Natural killer cell treated with Interleukin-12 subunit alpha and Interleukin-12 subunit beta and Interleukin-15 and Interleukin-18, amount 100 ng/mL, for 72 hours (primary cell): ENCODE data around the gene SLC6A3. TPM values are rescaled to one million over a fixed set of nuclear protein-coding genes. Genes with fewer than 3 reads are reported as not detected.
A peak's percentile ranks its signal among the peaks of the same experiment; 100 is the strongest.

Source experiments
- ATAC-seq, 2 donors: fragments of 150-1000 bp; cut with Tn5 transposase in 1 of 2; sonication (Bioruptor Pico), chemical (Tn5 transposase) in 1 of 2; 2 replicates each; pipeline ENCODE4 v1.10.0; 2021
- DNase-seq: peaks from one replicate; pipeline ENCODE4 v3.0.0; 2022; ENCODE audit warnings: low spot score
- H3K27ac Mint-ChIP-seq, 2 donors: 1 replicate in 1 of 2; 2 replicates in 1 of 2; pipeline ENCODE4 v1.8.0; 2022; ENCODE audit warnings: mixed read lengths in 2 of 2, mild to moderate bottlenecking in 1 of 2, moderate library complexity in 1 of 2
- H3K27me3 Mint-ChIP-seq, 2 donors: 1 replicate in 1 of 2; 2 replicates in 1 of 2; pipeline ENCODE4 v1.8.0; 2022; ENCODE audit warnings: mixed read lengths in 2 of 2
- H3K36me3 Mint-ChIP-seq: one replicate; pipeline ENCODE4 v1.8.0; 2022; ENCODE audit warnings: mixed read lengths
- H3K4me1 Mint-ChIP-seq, 2 donors: 1 replicate in 1 of 2; 2 replicates in 1 of 2; pipeline ENCODE4 v1.8.0; 2022; ENCODE audit warnings: low read depth in 2 of 2, mixed read lengths in 2 of 2, mild to moderate bottlenecking in 1 of 2
- H3K4me3 Mint-ChIP-seq: one replicate; pipeline ENCODE4 v1.8.0; 2022; ENCODE audit warnings: mixed read lengths
- H3K9me3 Mint-ChIP-seq: 2 replicates; pipeline ENCODE4 v1.8.0; 2022; ENCODE audit warnings: mixed read lengths
- total RNA-seq, 2 donors: library from RNA; stranded (reverse); gene quantifications; one replicate each; pipeline ENCODE4 v1.2.3, GENCODE V29; 2022

Gene SLC6A3
- total RNA-seq, 2 donors from 2014 or later: not detected

- Mint-ChIP-seq H3K36me3 (no peaks in the 10 kb centered on the region), H3K4me1 (no peaks in the 10 kb centered on the region), H3K4me3 (no peak overlapping the region), H3K27ac (no peak overlapping the region), H3K27me3 (peaks cover 7 to 19% of the 10 kb centered on the region in 2 donors), H3K9me3 (no peaks in the 10 kb centered on the region)
- no peak for DNase-seq
- ATAC-seq: peak in 1 of 2 donors; percentile 28
Measured at GRCh38 chr5:1401536-1402138, 43.6 kb downstream of the SLC6A3 start.

- Mint-ChIP-seq H3K27me3 (peaks cover 11 to 25% of the 10 kb centered on the region in 2 donors), H3K27ac (no peak overlapping the region), H3K4me3 (no peak overlapping the region), H3K9me3 (no peaks in the 10 kb centered on the region), H3K36me3 (no peaks in the 10 kb centered on the region), H3K4me1 (no peaks in the 10 kb centered on the region)
- no peak for ATAC-seq
- DNase-seq: no peak
Measured at GRCh38 chr5:1400936-1401335, 44.3 kb downstream of the SLC6A3 start.

- H3K9me3 Mint-ChIP-seq: no peaks in the 10 kb centered on the region
- no peaks in the 10 kb centered on the region for H3K36me3 Mint-ChIP-seq
- no peak for ATAC-seq
- H3K27ac Mint-ChIP-seq: no peak overlapping the region
- no peaks in the 10 kb centered on the region for H3K4me1 Mint-ChIP-seq
- no peak for DNase-seq
- no peak overlapping the region for H3K4me3 Mint-ChIP-seq
- H3K27me3 Mint-ChIP-seq: peaks cover 16 to 29% of the 10 kb centered on the region in 2 donors
Measured at GRCh38 chr5:1400211-1400855, 44.9 kb downstream of the SLC6A3 start.

GRCh38 chr5:1399737-1400136, 45.5 kb downstream of the SLC6A3 start:
- ATAC-seq: no peak

GRCh38 chr5:1396293-1396816, 48.9 kb downstream of the SLC6A3 start:
- Mint-ChIP-seq H3K36me3 (no peaks in the 10 kb centered on the region), H3K27ac (no peak overlapping the region), H3K9me3 (no peaks in the 10 kb centered on the region), H3K4me3 (no peak overlapping the region), H3K4me1 (no peaks in the 10 kb centered on the region), H3K27me3 (peaks cover 16 to 31% of the 10 kb centered on the region in 2 donors)
- DNase-seq (no peak), ATAC-seq (no peak)

More at GRCh38 chr5:1399737-1400136, 45.5 kb downstream of the SLC6A3 start:
- H3K4me1 Mint-ChIP-seq: no peaks in the 10 kb centered on the region
- H3K36me3 Mint-ChIP-seq: no peaks in the 10 kb centered on the region
- H3K27ac Mint-ChIP-seq: no peak overlapping the region
- no peak for DNase-seq
- no peaks in the 10 kb centered on the region for H3K9me3 Mint-ChIP-seq
- no peak overlapping the region for H3K4me3 Mint-ChIP-seq
- H3K27me3 Mint-ChIP-seq: peaks cover 16 to 32% of the 10 kb centered on the region in 2 donors

GRCh38 chr5:1394881-1395860, 50.1 kb downstream of the SLC6A3 start:
- Mint-ChIP-seq H3K4me1 (no peaks in the 10 kb centered on the region), H3K36me3 (no peaks in the 10 kb centered on the region), H3K9me3 (no peaks in the 10 kb centered on the region), H3K27ac (no peak overlapping the region), H3K27me3 (peaks cover 16 to 31% of the 10 kb centered on the region in 2 donors), H3K4me3 (no peak overlapping the region)
- no peak for ATAC-seq
- DNase-seq: no peak

- ATAC-seq: no peak
- H3K27ac Mint-ChIP-seq: no peak overlapping the region
- DNase-seq: no peak
- no peak overlapping the region for H3K4me3 Mint-ChIP-seq
- H3K27me3 Mint-ChIP-seq: peaks cover 19 to 27% of the 10 kb centered on the region in 2 donors
- no peaks in the 10 kb centered on the region for H3K4me1 Mint-ChIP-seq
- no peaks in the 10 kb centered on the region for H3K36me3 Mint-ChIP-seq
- H3K9me3 Mint-ChIP-seq: no peaks in the 10 kb centered on the region
Measured at GRCh38 chr5:1393571-1394501, 51.4 kb downstream of the SLC6A3 start.

GRCh38 chr5:1392801-1393565, 52.3 kb downstream of the SLC6A3 start:
- no peak for DNase-seq
- Mint-ChIP-seq H3K36me3 (no peaks in the 10 kb centered on the region), H3K9me3 (no peaks in the 10 kb centered on the region), H3K4me1 (peaks cover 0 to 4% of the 10 kb centered on the region in 2 donors), H3K27me3 (peaks cover 27 to 34% of the 10 kb centered on the region in 2 donors), H3K27ac (no peak overlapping the region), H3K4me3 (no peak overlapping the region)
- ATAC-seq: no peak

- peaks cover 0 to 7% of the 10 kb centered on the region in 2 donors for H3K4me1 Mint-ChIP-seq
- no peak overlapping the region for H3K27ac Mint-ChIP-seq
- ATAC-seq: no peak
- H3K36me3 Mint-ChIP-seq: no peaks in the 10 kb centered on the region
- DNase-seq: no peak
- peaks cover 27 to 29% of the 10 kb centered on the region in 2 donors for H3K27me3 Mint-ChIP-seq
- no peaks in the 10 kb centered on the region for H3K9me3 Mint-ChIP-seq
- no peak overlapping the region for H3K4me3 Mint-ChIP-seq
Measured at GRCh38 chr5:1392261-1392660, 53.0 kb downstream of the SLC6A3 start.

- ATAC-seq (no peak), DNase-seq (no peak)
- Mint-ChIP-seq H3K4me1 (peaks cover 5 to 13% of the 10 kb centered on the region in 2 donors), H3K4me3 (no peak overlapping the region), H3K27me3 (peaks cover 24 to 26% of the 10 kb centered on the region in 2 donors), H3K9me3 (no peaks in the 10 kb centered on the region), H3K36me3 (no peaks in the 10 kb centered on the region), H3K27ac (no peak overlapping the region)
Measured at GRCh38 chr5:1391691-1392090, 53.5 kb downstream of the SLC6A3 start.

GRCh38 chr5:1390861-1391600, 54.2 kb downstream of the SLC6A3 start:
- ATAC-seq (no peak), DNase-seq (no peak)
- H3K27me3 Mint-ChIP-seq: peaks cover 17 to 20% of the 10 kb centered on the region in 2 donors
- no peaks in the 10 kb centered on the region for H3K9me3 Mint-ChIP-seq
- no peaks in the 10 kb centered on the region for H3K36me3 Mint-ChIP-seq
- H3K4me1 Mint-ChIP-seq: peaks cover 7 to 19% of the 10 kb centered on the region in 2 donors
- H3K4me3 Mint-ChIP-seq: no peak overlapping the region
- H3K27ac Mint-ChIP-seq: no peak overlapping the region

GRCh38 chr5:1390333-1390732, 54.9 kb downstream of the SLC6A3 start:
- Mint-ChIP-seq H3K27ac (no peak overlapping the region), H3K27me3 (peaks cover 12 to 15% of the 10 kb centered on the region in 2 donors)
- no peak for DNase-seq

More at GRCh38 chr5:1390333-1390732, 54.9 kb downstream of the SLC6A3 start:
- no peak overlapping the region for H3K4me3 Mint-ChIP-seq
- ATAC-seq: no peak
- H3K4me1 Mint-ChIP-seq: peaks cover 11 to 24% of the 10 kb centered on the region in 2 donors
- no peaks in the 10 kb centered on the region for H3K36me3 Mint-ChIP-seq
- H3K9me3 Mint-ChIP-seq: no peaks in the 10 kb centered on the region
